ENCODE measurements around the gene VSTM2B.

- TF ChIP-seq, protein P1, sequence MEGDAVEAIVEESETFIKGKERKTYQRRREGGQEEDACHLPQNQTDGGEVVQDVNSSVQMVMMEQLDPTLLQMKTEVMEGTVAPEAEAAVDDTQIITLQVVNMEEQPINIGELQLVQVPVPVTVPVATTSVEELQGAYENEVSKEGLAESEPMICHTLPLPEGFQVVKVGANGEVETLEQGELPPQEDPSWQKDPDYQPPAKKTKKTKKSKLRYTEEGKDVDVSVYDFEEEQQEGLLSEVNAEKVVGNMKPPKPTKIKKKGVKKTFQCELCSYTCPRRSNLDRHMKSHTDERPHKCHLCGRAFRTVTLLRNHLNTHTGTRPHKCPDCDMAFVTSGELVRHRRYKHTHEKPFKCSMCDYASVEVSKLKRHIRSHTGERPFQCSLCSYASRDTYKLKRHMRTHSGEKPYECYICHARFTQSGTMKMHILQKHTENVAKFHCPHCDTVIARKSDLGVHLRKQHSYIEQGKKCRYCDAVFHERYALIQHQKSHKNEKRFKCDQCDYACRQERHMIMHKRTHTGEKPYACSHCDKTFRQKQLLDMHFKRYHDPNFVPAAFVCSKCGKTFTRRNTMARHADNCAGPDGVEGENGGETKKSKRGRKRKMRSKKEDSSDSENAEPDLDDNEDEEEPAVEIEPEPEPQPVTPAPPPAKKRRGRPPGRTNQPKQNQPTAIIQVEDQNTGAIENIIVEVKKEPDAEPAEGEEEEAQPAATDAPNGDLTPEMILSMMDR (IDR thresholded peaks at IDR 0.05; ENCODE audit: low read length): no peak
- TF ChIP-seq EZH2phosphoT487 (IDR thresholded peaks at IDR 0.05; ENCODE audit: low read length) (no peak), EZH2 (optimal IDR thresholded peaks at IDR 0.05; ENCODE audit: low read depth, low read length) (no peak)
These were observed 5.4 kb upstream of the VSTM2B start for GRCh38 chr19:29520390-29520789.
